KMS-11 (cell line): ENCODE data around the gene AKR1C1.

Experiments
- H2AFZ ChIP-seq: fragments of 200-600 bp; sonication (generic); 2 replicates; pipeline ENCODE4 v1.6.1; 2016; ENCODE audit warnings: antibody characterized with exemption, mixed run types, low read depth
- H3K27ac ChIP-seq: fragments of 200-600 bp; sonication (generic); 2 replicates; pipeline ENCODE4 v1.6.1; 2016; ENCODE audit warnings: mild to moderate bottlenecking, mixed run types
- H3K27me3 ChIP-seq: fragments of 200-600 bp; sonication (generic); 2 replicates; pipeline ENCODE4 v1.6.1; 2017; ENCODE audit warnings: mild to moderate bottlenecking, low read depth, mixed run types, moderate library complexity; ENCODE audit not compliant: insufficient read depth
- H3K36me3 ChIP-seq: fragments of 200-600 bp; sonication (generic); 2 replicates; pipeline ENCODE4 v1.6.1; 2017; ENCODE audit warnings: mild to moderate bottlenecking, mixed run types; ENCODE audit not compliant: insufficient read depth
- H3K4me1 ChIP-seq: fragments of 200-600 bp; sonication (generic); 2 replicates; pipeline ENCODE4 v1.6.1; 2016; ENCODE audit warnings: mild to moderate bottlenecking, low read depth, mixed run types; ENCODE audit not compliant: poor library complexity, severe bottlenecking
- H3K4me2 ChIP-seq: fragments of 200-600 bp; sonication (generic); 2 replicates; pipeline ENCODE4 v1.7.0; 2016; ENCODE audit warnings: mild to moderate bottlenecking, mixed run types
- H3K4me3 ChIP-seq: fragments of 200-600 bp; sonication (generic); IDR thresholded peaks from 2 replicates; pipeline ENCODE4 v1.6.1; 2017; ENCODE audit warnings: low read depth, low read length, mixed read lengths; ENCODE audit not compliant: insufficient read depth
- H3K79me2 ChIP-seq: fragments of 200-600 bp; sonication (generic); 2 replicates; pipeline ENCODE4 v1.6.1; 2016; ENCODE audit warnings: low read depth, mixed run types; ENCODE audit not compliant: insufficient read depth
- H3K9ac ChIP-seq: fragments of 200-600 bp; sonication (generic); 2 replicates; pipeline ENCODE4 v1.6.1; 2016; ENCODE audit warnings: mild to moderate bottlenecking, mixed run types
- H4K20me1 ChIP-seq: fragments of 200-600 bp; sonication (generic); 2 replicates; pipeline ENCODE4 v1.6.1; 2016; ENCODE audit warnings: mild to moderate bottlenecking, mixed run types; ENCODE audit not compliant: insufficient read depth
- CTCF ChIP-seq: fragments of 200-600 bp; sonication (generic); conservative IDR thresholded peaks from 2 replicates; pipeline ENCODE4 v1.6.1; 2017; ENCODE audit warnings: low read depth, mild to moderate bottlenecking, antibody characterized with exemption, low read length, moderate library complexity, mixed read lengths

AKR1C1 gene

GRCh38 chr10:4978870-4979269 is 15.7 kb downstream of the AKR1C1 start:
- H3K9ac ChIP-seq, result no peak overlapping the region
- no peak for TF ChIP-seq CTCF
- no peak overlapping the region for H3K27ac ChIP-seq
- no peaks in the 10 kb centered on the region for H3K79me2 ChIP-seq
- no peaks in the 10 kb centered on the region for H3K27me3 ChIP-seq
- no peak overlapping the region for H2AFZ ChIP-seq
- H3K4me3 ChIP-seq, result no peak overlapping the region
- no peaks in the 10 kb centered on the region for H3K4me1 ChIP-seq
- no peaks in the 10 kb centered on the region for H3K36me3 ChIP-seq
- no peaks in the 10 kb centered on the region for H4K20me1 ChIP-seq
- H3K4me2 ChIP-seq, result no peak overlapping the region

DNA sequence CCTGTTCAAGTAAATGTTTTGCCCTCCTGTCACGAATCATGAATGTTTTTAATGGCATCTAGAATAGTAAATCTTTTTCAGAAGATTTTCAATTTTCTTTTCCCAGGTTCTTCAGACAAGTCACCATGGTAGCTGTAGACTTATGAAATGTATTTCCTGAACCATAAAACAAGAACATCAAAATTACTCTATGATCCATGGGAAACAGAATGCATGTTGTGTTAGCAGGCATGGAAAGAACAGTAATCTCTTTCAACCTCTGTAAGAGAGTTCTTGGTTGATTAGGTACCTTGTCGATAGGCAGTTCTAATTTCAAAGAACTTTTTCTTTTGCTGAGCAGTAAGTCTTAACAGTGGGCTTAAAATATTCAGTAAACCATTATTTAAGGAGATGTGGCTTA is 17.6 kb downstream of the AKR1C1 start:
- Histone ChIP-seq H3K4me3 (no peak overlapping the region), H3K79me2 (no peaks in the 10 kb centered on the region), H3K9ac (no peak overlapping the region), H3K27me3 (no peaks in the 10 kb centered on the region), H3K4me1 (no peaks in the 10 kb centered on the region), H3K4me2 (no peak overlapping the region), H4K20me1 (no peaks in the 10 kb centered on the region), H3K27ac (no peak overlapping the region), H3K36me3 (no peaks in the 10 kb centered on the region), H2AFZ (no peak overlapping the region)
- no peak for TF ChIP-seq CTCF

DNA sequence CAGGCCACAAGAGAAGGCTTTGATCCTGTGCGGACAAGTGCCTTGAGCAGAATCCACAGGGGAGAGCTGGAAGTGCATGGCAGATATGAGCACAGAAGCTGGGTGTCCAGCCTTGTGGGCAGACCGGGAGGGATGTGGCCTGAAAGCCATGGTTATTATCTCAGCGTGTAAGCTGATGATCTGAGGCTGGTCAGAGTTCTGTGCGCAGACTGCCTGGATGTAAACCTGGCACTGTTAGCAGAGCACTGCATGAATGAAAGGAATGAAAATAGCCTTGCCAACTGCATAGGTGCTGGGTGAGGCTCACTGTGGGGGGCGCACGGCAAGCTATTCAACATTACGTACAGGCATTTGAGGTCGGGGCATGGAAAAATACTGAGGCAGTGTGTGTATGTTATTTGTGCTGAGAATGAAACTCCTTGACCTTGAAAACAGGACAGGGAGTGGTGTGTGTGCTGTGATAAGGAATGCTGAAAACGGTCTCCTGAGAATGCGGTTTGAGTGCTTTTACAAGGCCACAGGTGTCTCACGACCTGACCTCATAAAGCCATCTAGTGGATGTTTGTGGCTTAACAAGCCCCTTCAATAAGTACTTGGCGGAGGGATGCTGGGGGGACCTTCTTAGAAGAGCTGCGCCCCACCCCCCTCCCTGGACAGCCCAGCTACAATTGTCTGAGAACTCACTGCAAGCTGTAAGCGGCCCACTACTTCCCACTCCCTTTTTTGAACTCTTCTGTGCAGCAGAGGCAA is 18.7 kb downstream of the AKR1C1 start:
- Histone ChIP-seq H3K79me2 (no peaks in the 10 kb centered on the region), H3K27me3 (no peaks in the 10 kb centered on the region), H3K27ac (no peak overlapping the region), H4K20me1 (no peaks in the 10 kb centered on the region), H2AFZ (no peak overlapping the region), H3K9ac (no peak overlapping the region), H3K4me1 (no peaks in the 10 kb centered on the region), H3K4me2 (no peak overlapping the region), H3K4me3 (no peak overlapping the region), H3K36me3 (no peaks in the 10 kb centered on the region)
- TF ChIP-seq CTCF, result no peak

- H4K20me1 ChIP-seq, result no peaks in the 10 kb centered on the region
- no peak for TF ChIP-seq CTCF
- no peaks in the 10 kb centered on the region for H3K27me3 ChIP-seq
- no peak overlapping the region for H2AFZ ChIP-seq
- no peak overlapping the region for H3K27ac ChIP-seq
- no peak overlapping the region for H3K9ac ChIP-seq
- no peaks in the 10 kb centered on the region for H3K36me3 ChIP-seq
- H3K79me2 ChIP-seq, result no peaks in the 10 kb centered on the region
- no peak overlapping the region for H3K4me2 ChIP-seq
- H3K4me3 ChIP-seq, result no peak overlapping the region
- H3K4me1 ChIP-seq, result no peaks in the 10 kb centered on the region
These were observed 19.6 kb downstream of the AKR1C1 start for GRCh38 chr10:4982764-4983226.
